Measurements from ENCODE around the gene MCL1. TPM values are rescaled to one million over a fixed set of nuclear protein-coding genes. Genes with fewer than 3 reads are reported as not detected.

MCL1 gene
- total RNA-seq, 1 donor from 2014 or later = 85.9 TPM

DNA sequence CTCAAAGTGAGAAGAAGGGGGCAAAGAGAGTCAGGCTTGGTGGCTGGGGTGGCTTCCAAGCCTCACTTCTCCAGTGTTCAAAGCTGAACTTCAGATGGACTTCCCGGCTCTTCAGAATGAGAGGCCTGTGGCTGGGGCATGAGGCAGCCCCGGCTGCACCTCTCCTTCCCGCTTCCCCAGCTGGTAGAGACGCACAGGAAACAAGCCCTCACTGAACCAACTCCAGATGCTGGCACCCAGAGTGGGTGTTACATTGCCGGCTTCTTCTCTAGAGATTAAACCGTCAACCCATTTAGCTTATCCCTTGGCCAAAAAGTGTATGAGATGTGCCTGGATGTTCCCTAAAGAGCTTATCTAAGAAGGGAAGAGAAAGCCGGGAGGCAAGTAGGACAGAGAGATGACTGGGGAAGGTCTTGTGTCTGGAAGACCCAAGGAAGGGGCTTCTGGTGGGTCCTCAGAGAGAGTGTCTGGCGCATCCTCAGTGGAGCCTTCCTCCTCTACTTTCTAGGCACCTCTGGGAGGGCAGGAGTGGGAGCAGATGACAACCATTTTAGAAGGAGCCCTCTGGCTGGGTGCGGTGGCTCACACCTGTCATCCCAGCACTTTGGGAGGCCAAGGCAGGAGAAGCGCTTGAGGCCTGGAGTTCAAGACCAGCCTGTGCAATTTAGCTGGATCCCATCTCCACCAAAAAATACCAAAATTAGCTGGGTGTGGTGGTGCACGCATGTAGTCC, 28.2 kb downstream of the MCL1 start:
- intact Hi-C loops (cut with DNase I) = loop anchor here (10.0 kb wide), 1 partner anchor 264 kb away; no protein-coding TSS in a partner anchor
- no peak for DNase-seq
- no peak for ATAC-seq (ENCODE audit: poor library complexity)

- intact Hi-C loops (cut with DNase I) = loop anchor here (10.0 kb wide), 1 partner anchor 264 kb away; no protein-coding TSS in a partner anchor
Observed at GRCh38 chr1:150550222-150551050, 29.0 kb downstream of the MCL1 start.

GRCh38 chr1:150549496-150550221, 29.8 kb downstream of the MCL1 start:
- ATAC-seq (ENCODE audit: poor library complexity) (peak; percentile 10), DNase-seq (peak; percentile 72)
- intact Hi-C loops (cut with DNase I) = loop anchor here (10.0 kb wide), 1 partner anchor 265 kb away; no protein-coding TSS in a partner anchor

More at GRCh38 chr1:150550222-150551050, 29.0 kb downstream of the MCL1 start:
- ATAC-seq (ENCODE audit: poor library complexity) (peak; percentile 19), DNase-seq (peak; percentile 74)

DNA sequence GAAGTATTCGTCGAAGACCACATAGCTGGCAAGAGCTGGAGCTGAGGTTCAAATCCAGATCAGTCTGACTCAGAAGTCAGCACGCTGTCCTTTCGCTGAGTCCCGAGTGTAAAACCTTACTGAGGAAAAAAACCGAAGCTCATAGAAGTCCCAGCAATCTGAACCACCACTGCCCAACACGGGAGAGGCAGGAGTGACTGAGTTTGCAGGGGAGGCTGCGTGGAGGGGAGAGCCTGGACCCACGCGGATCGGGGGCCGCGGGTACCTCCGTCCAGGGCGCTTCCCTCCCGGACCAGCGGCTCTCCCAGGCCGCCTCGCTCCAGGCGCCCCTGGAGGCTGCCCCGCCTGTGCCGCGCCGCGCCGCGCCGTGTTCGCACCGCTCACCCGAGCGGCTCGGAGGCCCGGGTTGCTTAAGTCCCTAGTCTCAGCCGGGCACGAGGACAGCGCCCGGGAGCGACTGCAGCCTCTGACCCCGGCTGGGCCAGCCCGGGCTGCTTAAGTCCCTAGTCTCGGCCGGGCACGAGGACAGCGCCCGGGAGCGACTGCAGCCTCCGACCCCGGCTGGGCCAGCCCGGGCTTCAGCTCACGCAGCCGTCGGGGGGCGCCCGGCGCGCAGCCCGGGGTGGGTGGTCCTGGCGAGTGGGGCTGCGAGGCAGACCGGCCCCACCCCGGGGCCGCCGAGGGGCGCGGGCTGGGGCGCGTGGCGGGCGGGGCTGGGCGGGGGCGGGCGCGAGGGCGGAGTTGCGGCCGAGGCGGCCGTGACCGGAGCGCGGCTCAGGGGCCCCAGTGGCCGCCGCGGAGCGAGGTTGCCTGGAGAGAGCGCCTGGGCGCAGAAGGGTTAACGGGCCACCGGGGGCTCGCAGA, 30.5 kb downstream of the MCL1 start, which contains the start of gene ADAMTSL4:
Gene ADAMTSL4, plus strand, starts transcription at position 777 of the 864 bp plus-strand sequence. CDS start 2,881 bp downstream, outside the sequence.
- intact Hi-C loops (cut with DNase I) = no loop called here
- peak; percentile 86 for DNase-seq

DNA sequence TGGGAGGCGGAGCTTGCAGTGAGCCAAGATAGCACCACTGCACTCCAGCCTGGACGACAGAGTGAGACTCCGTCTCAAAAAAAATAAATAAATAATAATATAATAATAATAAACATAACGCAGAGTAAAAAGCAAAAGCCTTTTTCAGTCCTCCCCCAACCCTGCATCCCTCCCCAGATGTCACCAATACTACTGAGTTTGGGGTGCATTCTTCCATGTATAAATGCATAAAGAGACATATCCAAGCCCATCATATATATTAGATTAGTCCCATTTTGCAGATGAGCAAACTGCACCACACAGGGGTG, 31.1 kb downstream of the MCL1 start:
- no peak for ATAC-seq (ENCODE audit: poor library complexity)
- no peak for DNase-seq
- intact Hi-C loops (cut with DNase I) = no loop called here

More for the DNA sequence above, 30.5 kb downstream of the MCL1 start, which contains the start of gene ADAMTSL4:
- ATAC-seq (ENCODE audit: poor library complexity) = peak; percentile 56

GRCh38 chr1:150546294-150546937, 33.0 kb downstream of the MCL1 start:
- DNase-seq (peak; percentile 3), ATAC-seq (ENCODE audit: poor library complexity) (no peak)
- intact Hi-C loops (cut with DNase I) = no loop called here

- no peak for ATAC-seq (ENCODE audit: poor library complexity)
- DNase-seq = peak; percentile 15
- intact Hi-C loops (cut with DNase I) = no loop called here
Observed at GRCh38 chr1:150545486-150546032, 33.9 kb downstream of the MCL1 start.

DNA sequence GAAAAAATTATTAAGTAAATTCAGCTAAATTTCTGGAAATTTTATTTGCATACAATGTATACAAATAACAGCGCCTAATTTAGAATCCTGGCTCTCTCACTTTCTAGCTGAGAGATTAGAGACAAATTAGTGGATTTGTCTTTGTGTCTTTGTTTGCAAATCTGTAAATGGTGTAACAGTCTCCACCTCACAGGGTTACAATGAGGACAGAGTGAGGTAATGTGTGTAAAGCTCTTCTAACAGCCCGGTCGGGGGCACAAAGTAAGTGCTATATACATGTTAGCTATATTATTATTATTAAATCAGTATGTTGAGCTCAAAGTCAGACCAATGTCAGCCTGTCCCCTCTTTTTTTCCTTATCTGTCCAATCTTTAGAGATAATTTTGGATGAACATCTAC, 35.2 kb downstream of the MCL1 start:
- intact Hi-C loops (cut with DNase I) = no loop called here
- ATAC-seq (ENCODE audit: poor library complexity) (peak; percentile 28), DNase-seq (peak; percentile 10)

DNA sequence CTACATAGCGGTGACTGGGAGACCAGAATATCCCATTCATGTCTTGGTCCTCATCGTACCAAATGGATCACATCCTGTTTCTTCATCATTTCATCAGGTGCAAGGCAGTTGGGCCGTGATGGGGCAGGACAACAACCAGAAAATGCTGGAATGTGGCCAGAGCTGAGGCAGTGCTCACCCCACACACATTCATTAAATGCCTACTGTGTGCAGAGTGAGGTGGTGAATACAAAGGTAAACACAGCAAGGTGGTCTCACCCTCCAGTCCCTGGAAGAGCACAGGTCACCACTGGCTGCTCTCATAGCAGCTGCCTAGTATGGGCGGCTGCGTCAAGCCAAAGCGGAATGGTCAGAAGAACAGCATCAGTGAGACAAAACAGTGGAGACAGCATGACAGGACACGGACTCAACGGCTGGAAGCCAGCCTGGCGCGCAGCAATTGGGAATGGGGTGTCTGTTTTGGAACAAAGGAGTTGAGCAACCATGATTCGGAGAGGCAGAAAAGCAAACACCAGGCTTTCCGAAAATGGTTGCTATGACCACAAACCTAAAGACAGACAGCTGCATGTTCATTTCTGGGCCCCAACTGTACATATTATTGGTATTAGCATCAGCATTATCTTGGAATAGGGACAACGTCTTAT, 35.8 kb downstream of the MCL1 start:
- DNase-seq (peak; percentile 83), ATAC-seq (ENCODE audit: poor library complexity) (peak; percentile 74)
- intact Hi-C loops (cut with DNase I) = no loop called here

- DNase-seq = peak; percentile 49
- ATAC-seq (ENCODE audit: poor library complexity) = no peak
Observed at GRCh38 chr1:150537732-150538684, 41.4 kb downstream of the MCL1 start.

DNA sequence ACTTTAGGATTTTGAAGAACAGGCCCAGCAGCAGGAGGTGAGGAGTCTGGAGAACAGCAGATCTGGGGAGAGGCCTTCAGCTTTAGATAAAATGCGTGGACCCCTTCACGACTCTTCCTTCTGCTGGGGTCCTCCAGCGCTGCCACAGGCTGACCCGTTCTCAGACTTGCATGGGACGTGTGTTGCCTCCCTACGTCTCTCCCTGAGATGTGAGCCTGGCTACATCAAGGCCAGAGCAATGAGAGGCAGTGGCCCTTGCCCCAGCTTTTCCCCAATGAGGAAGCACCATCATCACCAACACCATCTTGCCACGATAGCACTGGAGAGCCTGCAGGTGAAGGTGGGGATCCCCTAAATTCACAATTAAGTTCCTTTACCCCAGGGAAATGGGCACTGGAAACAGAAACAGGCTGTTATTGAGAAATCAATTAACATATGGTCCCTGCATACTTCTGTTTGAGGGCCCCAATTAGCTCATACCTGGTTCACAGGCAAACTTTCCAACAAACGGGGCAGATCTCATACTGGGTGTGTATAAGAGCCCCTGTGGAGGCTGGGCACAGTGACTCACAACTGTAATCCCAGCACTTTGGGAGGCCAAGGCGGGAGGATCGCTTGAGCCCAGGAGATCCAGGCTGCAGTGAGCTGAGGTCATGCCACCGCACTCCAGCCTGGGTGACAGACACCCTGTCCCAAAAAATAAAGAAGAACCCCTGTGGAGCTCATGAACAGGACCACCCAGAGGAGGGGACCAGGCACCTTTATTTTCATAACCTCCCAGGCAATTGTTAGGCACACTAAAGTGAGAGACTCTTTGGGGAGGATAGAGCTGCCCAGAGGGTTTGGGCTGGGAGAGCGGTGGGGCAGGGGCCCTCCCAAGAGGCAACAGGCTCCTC, 42.3 kb downstream of the MCL1 start:
- DNase-seq (peak; percentile 27), ATAC-seq (ENCODE audit: poor library complexity) (no peak)
- intact Hi-C loops (cut with DNase I) = no loop called here

More at GRCh38 chr1:150537732-150538684, 41.4 kb downstream of the MCL1 start:
- intact Hi-C loops (cut with DNase I) = no loop called here

GRCh38 chr1:150535511-150536287, 43.7 kb downstream of the MCL1 start:
- peak; percentile 10 for ATAC-seq (ENCODE audit: poor library complexity)
- intact Hi-C loops (cut with DNase I) = no loop called here
- DNase-seq = peak; percentile 38

- ATAC-seq (ENCODE audit: poor library complexity) (no peak), DNase-seq (peak; percentile 33)
- intact Hi-C loops (cut with DNase I) = loop anchor here (5.0 kb wide), 1 partner anchor 67 kb away; no protein-coding TSS in a partner anchor
Observed at GRCh38 chr1:150534002-150534401, 45.4 kb downstream of the MCL1 start.

- DNase-seq (peak; percentile 52), ATAC-seq (ENCODE audit: poor library complexity) (no peak)
- intact Hi-C loops (cut with DNase I) = loop anchor here (5.0 kb wide), 1 partner anchor 66 kb away; no protein-coding TSS in a partner anchor
Observed at GRCh38 chr1:150532860-150533259, 46.5 kb downstream of the MCL1 start.

All from Right ventricle myocardium superior (tissue), 1 donor.